DOHH2 (cell line): ENCODE results near the gene ALX4.

Experiments used
- H3F3A ChIP-seq: fragments of 200-600 bp; sonication (generic), shearing (Covaris generic); 2 replicates; pipeline ENCODE4 v1.6.0; 2016; ENCODE audit warnings: antibody characterized with exemption, mild to moderate bottlenecking; ENCODE audit not compliant: control insufficient read depth, insufficient read depth
- H3K27ac ChIP-seq: fragments of 200-600 bp; sonication (generic); 2 replicates; pipeline ENCODE4 v1.5.1; 2014; ENCODE audit warnings: low read depth, mild to moderate bottlenecking, low read length, moderate library complexity
- H3K27me3 ChIP-seq: fragments of 200-600 bp; sonication (generic); 2 replicates; pipeline ENCODE4 v1.6.1; 2014; ENCODE audit warnings: mild to moderate bottlenecking, low read length, mixed read lengths; ENCODE audit not compliant: control insufficient read depth
- H3K36me3 ChIP-seq: fragments of 200-600 bp; sonication (generic); 2 replicates; pipeline ENCODE4 v1.6.1; 2014; ENCODE audit warnings: mild to moderate bottlenecking, low read length, moderate library complexity, mixed read lengths; ENCODE audit not compliant: control insufficient read depth
- H3K4me1 ChIP-seq: fragments of 200-600 bp; sonication (generic); 2 replicates; pipeline ENCODE4 v1.6.1; 2014; ENCODE audit warnings: mild to moderate bottlenecking, low read length, mixed read lengths; ENCODE audit not compliant: control insufficient read depth
- H3K4me2 ChIP-seq: fragments of 200-600 bp; sonication (generic); 2 replicates; pipeline ENCODE4 v1.6.0; 2014; ENCODE audit warnings: mild to moderate bottlenecking, low read length, moderate library complexity
- H3K4me3 ChIP-seq: fragments of 200-600 bp; sonication (generic); 2 replicates; pipeline ENCODE4 v1.5.1; 2014; ENCODE audit warnings: mild to moderate bottlenecking, low read length, mixed read lengths
- H3K79me2 ChIP-seq: fragments of 200-600 bp; sonication (generic); 2 replicates; pipeline ENCODE4 v1.6.1; 2014; ENCODE audit warnings: mild to moderate bottlenecking, low read length, mixed read lengths; ENCODE audit not compliant: control insufficient read depth
- H3K9me2 ChIP-seq: fragments of 200-600 bp; sonication (generic); replicated peaks from 2 replicates; pipeline ENCODE4 v1.6.1; 2014; ENCODE audit warnings: mild to moderate bottlenecking, low read length, mixed read lengths; ENCODE audit not compliant: control insufficient read depth
- H3K9me3 ChIP-seq: fragments of 200-600 bp; sonication (generic); 2 replicates; pipeline ENCODE4 v1.6.1; 2014; ENCODE audit warnings: antibody characterized with exemption, low read length, mixed read lengths; ENCODE audit not compliant: control insufficient read depth, insufficient read depth
- H4K20me1 ChIP-seq: fragments of 200-600 bp; sonication (generic); 2 replicates; pipeline ENCODE4 v1.6.0; 2014; ENCODE audit warnings: low read depth, mild to moderate bottlenecking, antibody characterized with exemption, low read length, moderate library complexity; ENCODE audit not compliant: control insufficient read depth, insufficient read depth
- CTCF ChIP-seq: fragments of 200-600 bp; sonication (generic); IDR thresholded peaks from one replicate; pipeline ENCODE4 v1.5.1; 2014; ENCODE audit warnings: antibody characterized with exemption, mild to moderate bottlenecking, low read depth, low read length; ENCODE audit not compliant: poor library complexity, severe bottlenecking
- EZH2phosphoT487 ChIP-seq: fragments of 200-600 bp; sonication (generic); IDR thresholded peaks from 2 replicates; pipeline ENCODE4 v1.6.1; 2017; ENCODE audit warnings: borderline replicate concordance, mild to moderate bottlenecking, antibody characterized with exemption, low read length, moderate library complexity, mixed read lengths

The ALX4 gene

GRCh38 chr11:44319552-44320288, 9.8 kb upstream of the ALX4 start:
- Histone ChIP-seq H3F3A (no peaks in the 10 kb centered on the region), H4K20me1 (no peaks in the 10 kb centered on the region), H3K9me2 (no peaks in the 10 kb centered on the region), H3K79me2 (no peaks in the 10 kb centered on the region), H3K4me3 (no peak overlapping the region), H3K4me1 (no peaks in the 10 kb centered on the region), H3K4me2 (no peak overlapping the region), H3K9me3 (no peaks in the 10 kb centered on the region), H3K27me3 (peaks cover 48% of the 10 kb centered on the region), H3K27ac (no peak overlapping the region), H3K36me3 (no peaks in the 10 kb centered on the region)
- no peak for TF ChIP-seq EZH2phosphoT487
- TF ChIP-seq CTCF, result no peak

GRCh38 chr11:44319170-44319551, 9.2 kb upstream of the ALX4 start:
- H3K4me2 ChIP-seq, result no peak overlapping the region
- no peaks in the 10 kb centered on the region for H3K4me1 ChIP-seq
- H3K36me3 ChIP-seq, result no peaks in the 10 kb centered on the region
- H3K9me2 ChIP-seq, result no peaks in the 10 kb centered on the region
- no peaks in the 10 kb centered on the region for H3K79me2 ChIP-seq
- H3K27me3 ChIP-seq, result peaks cover 46% of the 10 kb centered on the region
- H3K9me3 ChIP-seq, result no peaks in the 10 kb centered on the region
- no peaks in the 10 kb centered on the region for H4K20me1 ChIP-seq
- no peak overlapping the region for H3K4me3 ChIP-seq
- H3F3A ChIP-seq, result no peaks in the 10 kb centered on the region
- TF ChIP-seq CTCF (no peak), EZH2phosphoT487 (no peak)
- no peak overlapping the region for H3K27ac ChIP-seq

- H3K4me1 ChIP-seq, result no peaks in the 10 kb centered on the region
- H3K9me3 ChIP-seq, result no peaks in the 10 kb centered on the region
- H3K27me3 ChIP-seq, result peaks cover 38% of the 10 kb centered on the region
- no peaks in the 10 kb centered on the region for H3F3A ChIP-seq
- TF ChIP-seq EZH2phosphoT487, result no peak
- no peak for TF ChIP-seq CTCF
- H3K27ac ChIP-seq, result no peak overlapping the region
- H3K4me3 ChIP-seq, result no peak overlapping the region
- no peak overlapping the region for H3K4me2 ChIP-seq
- H3K36me3 ChIP-seq, result no peaks in the 10 kb centered on the region
- H3K9me2 ChIP-seq, result no peaks in the 10 kb centered on the region
- H4K20me1 ChIP-seq, result no peaks in the 10 kb centered on the region
- no peaks in the 10 kb centered on the region for H3K79me2 ChIP-seq
Observed at GRCh38 chr11:44318369-44318768, 8.4 kb upstream of the ALX4 start.
